MCF 10A (cell line): ENCODE measurements around the gene KCNJ2. TPM values are rescaled to one million over a fixed set of nuclear protein-coding genes. Genes with fewer than 3 reads are reported as not detected.

Experiments used
- BruUV-seq: library from RNA; stranded (reverse); fragments of 400-500 nt; replicated peaks from 2 replicates; lab custom pipeline; 2021; lab: Mats Ljungman, UMichigan
- CTCF ChIA-PET: fragments of 300-600 bp; sonication (Branson Sonifier 250); formaldehyde crosslinking; extraction: SDS; loops from one replicate; lab custom pipeline; 2021; ENCODE audit warnings: antibody characterized with exemption, inconsistent platforms; lab: Yijun Ruan, JAX
- POLR2A ChIA-PET: fragments of 300-600, 350-650 bp; sonication (Branson Sonifier 250); formaldehyde crosslinking; extraction: SDS; loops from one replicate; lab custom pipeline; 2020; ENCODE audit warnings: antibody characterized with exemption, inconsistent platforms; lab: Yijun Ruan, JAX
- DNase-seq: peaks from one replicate; pipeline ENCODE4 v3.0.0-alpha.2; 2018; ENCODE audit not compliant: unreplicated experiment
- H3K27ac Mint-ChIP-seq: one replicate; pipeline ENCODE4 v1.8.0; 2022; ENCODE audit warnings: mild to moderate bottlenecking, low read depth, mixed read lengths; ENCODE audit not compliant: unreplicated experiment
- H3K27me3 Mint-ChIP-seq: one replicate; pipeline ENCODE4 v1.8.0; 2022; ENCODE audit warnings: mixed read lengths; ENCODE audit not compliant: insufficient read depth, unreplicated experiment
- H3K36me3 Mint-ChIP-seq: one replicate; pipeline ENCODE4 v1.8.0; 2022; ENCODE audit warnings: mild to moderate bottlenecking, moderate library complexity, mixed read lengths; ENCODE audit not compliant: insufficient read depth, unreplicated experiment
- H3K4me1 Mint-ChIP-seq: one replicate; pipeline ENCODE4 v1.8.0; 2022; ENCODE audit warnings: mixed read lengths; ENCODE audit not compliant: insufficient read depth, unreplicated experiment
- H3K4me3 Mint-ChIP-seq: one replicate; pipeline ENCODE4 v1.8.0; 2022; ENCODE audit warnings: mild to moderate bottlenecking, moderate library complexity, mixed read lengths; ENCODE audit not compliant: unreplicated experiment
- H3K9me3 Mint-ChIP-seq: one replicate; pipeline ENCODE4 v1.8.0; 2022; ENCODE audit warnings: mixed read lengths; ENCODE audit not compliant: unreplicated experiment
- intact Hi-C: fragments of 100-400 bp; cut with micrococcal nuclease; formaldehyde crosslinking; loops from 2 replicates; pipeline ENCODE4 v1.14.1; 2022
- total RNA-seq: library from RNA; stranded (reverse); gene quantifications from 2 replicates; pipeline ENCODE4 v1.2.3, GENCODE V29; 2022
- TF ChIP-seq, protein P1 (sequence below): fragments of 200-600 bp; IDR thresholded peaks from one replicate; pipeline ENCODE4 v1.8.0; 2022; ENCODE audit warnings: antibody characterized with exemption, mild to moderate bottlenecking; ENCODE audit not compliant: unreplicated experiment

Gene KCNJ2
- total RNA-seq, 1 experiment from 2014 or later = 0.19 TPM

DNA sequence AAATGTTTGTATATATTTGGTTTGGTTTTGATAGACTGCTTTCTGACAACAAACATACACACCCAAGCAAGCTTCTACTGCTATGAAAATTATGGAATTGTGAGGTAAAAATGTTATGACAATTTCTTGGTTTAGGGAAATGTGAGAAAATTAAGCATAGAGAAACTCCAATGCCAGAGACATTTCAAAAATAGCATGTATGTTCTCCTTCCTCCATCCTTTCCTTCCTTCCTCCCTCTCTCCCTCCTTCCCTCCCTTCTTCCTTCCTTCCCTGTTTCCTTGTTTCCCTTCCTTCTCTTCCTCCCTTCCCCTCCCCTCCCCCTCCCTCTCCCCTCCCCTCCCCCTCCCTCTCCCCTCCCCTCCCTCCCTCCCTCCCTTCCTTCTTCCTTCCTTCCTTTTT, 14.9 kb downstream of the KCNJ2 start:
- TF ChIP-seq, protein P1, sequence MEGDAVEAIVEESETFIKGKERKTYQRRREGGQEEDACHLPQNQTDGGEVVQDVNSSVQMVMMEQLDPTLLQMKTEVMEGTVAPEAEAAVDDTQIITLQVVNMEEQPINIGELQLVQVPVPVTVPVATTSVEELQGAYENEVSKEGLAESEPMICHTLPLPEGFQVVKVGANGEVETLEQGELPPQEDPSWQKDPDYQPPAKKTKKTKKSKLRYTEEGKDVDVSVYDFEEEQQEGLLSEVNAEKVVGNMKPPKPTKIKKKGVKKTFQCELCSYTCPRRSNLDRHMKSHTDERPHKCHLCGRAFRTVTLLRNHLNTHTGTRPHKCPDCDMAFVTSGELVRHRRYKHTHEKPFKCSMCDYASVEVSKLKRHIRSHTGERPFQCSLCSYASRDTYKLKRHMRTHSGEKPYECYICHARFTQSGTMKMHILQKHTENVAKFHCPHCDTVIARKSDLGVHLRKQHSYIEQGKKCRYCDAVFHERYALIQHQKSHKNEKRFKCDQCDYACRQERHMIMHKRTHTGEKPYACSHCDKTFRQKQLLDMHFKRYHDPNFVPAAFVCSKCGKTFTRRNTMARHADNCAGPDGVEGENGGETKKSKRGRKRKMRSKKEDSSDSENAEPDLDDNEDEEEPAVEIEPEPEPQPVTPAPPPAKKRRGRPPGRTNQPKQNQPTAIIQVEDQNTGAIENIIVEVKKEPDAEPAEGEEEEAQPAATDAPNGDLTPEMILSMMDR = no peak
- BruUV-seq = no TSS peak
- H3K9me3 Mint-ChIP-seq = no peaks in the 10 kb centered on the region
- H3K27me3 Mint-ChIP-seq = no peaks in the 10 kb centered on the region
- no peak for DNase-seq
- no peak overlapping the region for H3K4me3 Mint-ChIP-seq
- ChIA-PET CTCF (no interaction called here), POLR2A (no interaction called here)
- no peak overlapping the region for H3K27ac Mint-ChIP-seq
- peaks cover 16% of the 10 kb centered on the region for H3K4me1 Mint-ChIP-seq
- intact Hi-C loops = loop anchor here (10.0 kb wide), 1 partner anchor 221 kb away; no protein-coding TSS in a partner anchor
- H3K36me3 Mint-ChIP-seq = peaks cover 6% of the 10 kb centered on the region

- no TSS peak for BruUV-seq
- DNase-seq = peak; percentile 79
- Mint-ChIP-seq H3K4me3 (no peak overlapping the region), H3K36me3 (peaks cover 6% of the 10 kb centered on the region), H3K27me3 (no peaks in the 10 kb centered on the region), H3K9me3 (no peaks in the 10 kb centered on the region), H3K27ac (peak overlapping the region; percentile 18), H3K4me1 (peaks cover 16% of the 10 kb centered on the region)
- POLR2A ChIA-PET = interaction anchor here (1.0 to 2.5 kb wide), 3 partner anchors 13 to 445 kb away, joined by 3 to 9 read pairs (median 4); no protein-coding TSS in a partner anchor
- TF ChIP-seq, protein P1 = no peak
- CTCF ChIA-PET = interaction anchor here (0.5 kb wide), 1 partner anchor 278 kb away, joined by 3 read pairs; no protein-coding TSS in a partner anchor
- intact Hi-C loops = loop anchor here (10.0 kb wide), 1 partner anchor 220 kb away; no protein-coding TSS in a partner anchor
These were observed 15.4 kb downstream of the KCNJ2 start for GRCh38 chr17:70184770-70185169.

GRCh38 chr17:70185285-70185684, 16.0 kb downstream of the KCNJ2 start:
- DNase-seq = no peak
- BruUV-seq = no TSS peak
- POLR2A ChIA-PET = interaction anchor here (0.7 to 2.5 kb wide), 4 partner anchors 13 to 653 kb away, joined by 3 to 9 read pairs (median 4); no protein-coding TSS in a partner anchor
- intact Hi-C loops = loop anchor here (10.0 kb wide), 1 partner anchor 220 kb away; no protein-coding TSS in a partner anchor
- peaks cover 16% of the 10 kb centered on the region for H3K4me1 Mint-ChIP-seq
- H3K36me3 Mint-ChIP-seq = peaks cover 6% of the 10 kb centered on the region
- TF ChIP-seq, protein P1 = no peak
- CTCF ChIA-PET = interaction anchor here (0.5 to 0.7 kb wide), 2 partner anchors 278 to 660 kb away, joined by 3 to 4 read pairs; no protein-coding TSS in a partner anchor
- H3K4me3 Mint-ChIP-seq = no peak overlapping the region
- H3K27ac Mint-ChIP-seq = peak overlapping the region; percentile 18
- H3K9me3 Mint-ChIP-seq = no peaks in the 10 kb centered on the region
- H3K27me3 Mint-ChIP-seq = no peaks in the 10 kb centered on the region

DNA sequence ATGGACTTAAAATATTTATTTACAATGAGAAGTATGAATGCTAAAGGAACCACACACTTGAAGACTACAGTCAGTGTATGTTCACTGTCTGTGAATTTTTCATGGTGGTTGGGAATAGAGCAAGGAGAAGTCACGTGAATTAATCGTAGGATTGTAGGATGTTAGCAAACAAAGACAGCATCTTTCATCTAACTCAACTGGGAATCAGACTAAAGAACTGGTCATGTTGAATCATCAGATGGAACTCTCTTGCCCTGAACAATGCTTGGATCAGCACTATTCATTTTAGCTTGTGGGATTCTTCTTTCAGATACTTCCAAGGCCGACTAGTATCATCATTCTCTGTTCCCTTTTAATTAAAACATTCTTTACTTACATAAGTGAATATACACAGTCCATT, 18.1 kb downstream of the KCNJ2 start:
- peak; percentile 21 for DNase-seq
- no TSS peak for BruUV-seq
- CTCF ChIA-PET = interaction anchor here (0.7 to 0.8 kb wide), 2 partner anchors 65 to 450 kb away, joined by 3 read pairs; no protein-coding TSS in a partner anchor
- POLR2A ChIA-PET = interaction anchor here (0.9 to 2.5 kb wide), 4 partner anchors 15 to 103 kb away, joined by 3 to 9 read pairs (median 4); no protein-coding TSS in a partner anchor
- no peaks in the 10 kb centered on the region for H3K9me3 Mint-ChIP-seq
- TF ChIP-seq, protein P1 = no peak
- H3K27ac Mint-ChIP-seq = no peak overlapping the region
- H3K4me3 Mint-ChIP-seq = no peak overlapping the region
- H3K36me3 Mint-ChIP-seq = peaks cover 6% of the 10 kb centered on the region
- peaks cover 25% of the 10 kb centered on the region for H3K4me1 Mint-ChIP-seq
- intact Hi-C loops = loop anchor here (10.0 kb wide), 1 partner anchor 217 kb away; no protein-coding TSS in a partner anchor
- no peaks in the 10 kb centered on the region for H3K27me3 Mint-ChIP-seq
